Gastroesophageal sphincter (tissue), 3 donors: Measurements from ENCODE around the gene STOML2.

Experiments
- POLR2AphosphoS5 ChIP-seq: sonication (generic); formaldehyde crosslinking; IDR thresholded peaks from one replicate; pipeline ENCODE4 v1.6.1; 2017; ENCODE audit warnings: antibody characterized with exemption
- TF ChIP-seq, protein P1 (sequence below), 4 experiments: fragments of 200-600 bp in 2 of 4; fragments of 450-650 bp in 2 of 4; sonication (generic) in 1 of 4; IDR thresholded peaks; one replicate each; pipeline ENCODE4 v1.5.1; 2017 to 2019; ENCODE audit warnings: antibody characterized with exemption in 4 of 4, mild to moderate bottlenecking in 2 of 4, moderate library complexity in 2 of 4

DNA sequence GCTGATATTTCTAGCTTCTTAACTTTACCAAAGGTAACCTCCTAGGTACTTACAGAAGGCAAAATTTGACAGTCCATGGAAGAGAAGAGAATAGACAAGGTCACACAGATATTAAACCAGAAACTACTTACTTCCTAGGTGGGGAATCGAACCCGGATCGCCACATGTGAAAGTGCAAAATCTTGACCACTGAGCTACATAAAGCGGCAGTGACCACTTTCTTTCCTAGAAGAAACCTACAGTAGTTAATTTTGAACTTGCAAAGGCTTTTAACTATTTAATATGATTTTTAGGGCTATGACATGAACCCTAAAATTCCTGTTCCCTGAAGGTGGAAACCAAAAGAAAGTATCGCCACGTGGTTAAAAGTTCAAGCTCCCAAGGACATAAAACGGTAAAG lies 33.1 kb upstream of the STOML2 start:
- TF ChIP-seq, protein P1, sequence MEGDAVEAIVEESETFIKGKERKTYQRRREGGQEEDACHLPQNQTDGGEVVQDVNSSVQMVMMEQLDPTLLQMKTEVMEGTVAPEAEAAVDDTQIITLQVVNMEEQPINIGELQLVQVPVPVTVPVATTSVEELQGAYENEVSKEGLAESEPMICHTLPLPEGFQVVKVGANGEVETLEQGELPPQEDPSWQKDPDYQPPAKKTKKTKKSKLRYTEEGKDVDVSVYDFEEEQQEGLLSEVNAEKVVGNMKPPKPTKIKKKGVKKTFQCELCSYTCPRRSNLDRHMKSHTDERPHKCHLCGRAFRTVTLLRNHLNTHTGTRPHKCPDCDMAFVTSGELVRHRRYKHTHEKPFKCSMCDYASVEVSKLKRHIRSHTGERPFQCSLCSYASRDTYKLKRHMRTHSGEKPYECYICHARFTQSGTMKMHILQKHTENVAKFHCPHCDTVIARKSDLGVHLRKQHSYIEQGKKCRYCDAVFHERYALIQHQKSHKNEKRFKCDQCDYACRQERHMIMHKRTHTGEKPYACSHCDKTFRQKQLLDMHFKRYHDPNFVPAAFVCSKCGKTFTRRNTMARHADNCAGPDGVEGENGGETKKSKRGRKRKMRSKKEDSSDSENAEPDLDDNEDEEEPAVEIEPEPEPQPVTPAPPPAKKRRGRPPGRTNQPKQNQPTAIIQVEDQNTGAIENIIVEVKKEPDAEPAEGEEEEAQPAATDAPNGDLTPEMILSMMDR (IDR thresholded peaks at IDR 0.05): no peak
- no peak for TF ChIP-seq POLR2AphosphoS5
